ENCODE results near the gene FAM168B.

Gene FAM168B

DNA sequence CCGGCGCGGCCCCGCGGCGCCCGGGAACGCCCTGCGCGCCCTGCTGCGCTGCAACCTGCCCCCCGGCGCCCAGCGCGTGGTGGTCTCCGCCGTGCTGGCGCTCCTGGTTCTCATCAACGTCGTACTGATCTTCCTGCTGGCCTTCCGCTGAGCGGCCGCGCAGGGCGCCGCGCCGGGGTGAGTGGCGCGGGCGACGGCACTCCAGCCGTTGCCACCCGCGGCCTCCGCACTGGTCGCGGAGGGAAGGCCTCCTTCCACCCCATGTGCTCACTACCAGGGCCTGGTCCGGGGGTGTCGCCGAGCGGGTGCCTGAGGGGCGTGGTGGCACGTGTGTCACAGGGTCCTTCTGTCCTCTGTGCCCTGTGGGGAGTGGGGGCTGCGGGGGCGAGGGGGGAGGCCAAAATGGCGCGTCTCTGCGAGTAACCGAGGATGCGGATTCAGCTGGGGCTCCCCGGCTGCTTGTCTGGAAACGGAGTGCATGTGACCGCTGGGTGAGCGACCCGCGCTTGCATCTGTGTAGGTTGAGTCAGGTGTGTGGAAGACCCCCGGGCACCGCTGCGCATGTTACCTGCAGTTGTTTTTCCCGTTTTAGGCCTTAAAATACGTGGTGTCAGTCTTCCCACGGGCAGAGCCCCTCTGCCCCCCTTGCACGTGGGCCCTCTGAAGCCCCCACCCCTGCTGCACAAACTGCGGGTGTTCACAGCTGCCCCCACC, 58.0 kb downstream of the FAM168B start:
- Mint-ChIP-seq H3K27me3 (ENCODE audit: low read depth) (peaks cover 43% of the 10 kb centered on the region), H3K36me3 (ENCODE audit: low read depth) (no peaks in the 10 kb centered on the region), H3K4me3 (no peak overlapping the region), H3K9me3 (no peaks in the 10 kb centered on the region), H3K4me1 (ENCODE audit: low read depth) (no peaks in the 10 kb centered on the region), H3K27ac (no peak overlapping the region)

DNA sequence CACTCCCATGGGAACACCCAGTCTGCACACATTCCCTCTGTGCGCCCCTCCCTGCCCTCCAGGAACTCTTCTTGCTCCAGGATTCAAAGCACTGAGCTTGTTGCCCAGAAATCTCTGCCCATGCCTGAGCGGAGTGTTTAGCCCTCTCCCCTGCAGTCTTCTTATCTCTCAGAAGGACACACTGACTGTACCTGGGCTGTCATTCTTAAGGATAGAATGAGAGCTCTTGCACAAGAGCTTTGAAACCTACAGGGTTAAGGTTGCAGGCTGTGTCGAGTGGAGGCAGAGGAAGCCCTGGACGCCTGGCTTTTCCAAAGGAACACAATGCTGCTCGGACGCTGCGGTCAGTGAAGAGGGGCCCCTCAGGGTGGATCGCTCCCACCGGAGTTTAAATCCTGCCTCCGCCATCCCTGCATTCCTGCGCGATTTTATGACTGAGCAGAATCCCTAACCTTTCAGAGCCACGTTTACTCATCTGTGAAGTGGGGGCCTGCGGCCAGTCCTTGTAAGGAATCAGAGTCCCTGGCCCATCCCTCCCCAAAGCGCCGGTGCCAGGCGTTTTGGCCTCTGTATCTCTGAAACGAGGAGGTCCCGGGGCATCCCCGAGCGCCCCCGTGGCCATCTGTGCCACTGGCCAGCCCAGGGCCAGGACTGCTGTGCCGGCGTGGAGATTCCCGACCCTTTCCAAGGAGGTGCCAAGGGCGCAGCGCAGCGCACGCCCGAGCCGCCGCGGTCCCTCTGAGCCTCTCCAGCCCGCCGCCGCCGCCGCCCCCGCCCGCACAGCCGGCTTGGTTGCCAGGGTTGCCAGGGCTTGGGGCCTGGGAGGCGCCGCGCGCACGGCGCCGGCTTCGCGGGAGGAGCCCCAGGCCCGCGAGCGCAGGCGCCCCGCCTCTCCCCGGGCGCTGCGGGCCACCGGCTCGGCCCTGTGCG, 58.9 kb downstream of the FAM168B start:
- H3K36me3 Mint-ChIP-seq (ENCODE audit: low read depth) = no peaks in the 10 kb centered on the region
- H3K9me3 Mint-ChIP-seq = no peaks in the 10 kb centered on the region
- H3K4me1 Mint-ChIP-seq (ENCODE audit: low read depth) = no peaks in the 10 kb centered on the region
- H3K27ac Mint-ChIP-seq = no peak overlapping the region
- H3K27me3 Mint-ChIP-seq (ENCODE audit: low read depth) = peaks cover 46% of the 10 kb centered on the region
- no peak overlapping the region for H3K4me3 Mint-ChIP-seq

DNA sequence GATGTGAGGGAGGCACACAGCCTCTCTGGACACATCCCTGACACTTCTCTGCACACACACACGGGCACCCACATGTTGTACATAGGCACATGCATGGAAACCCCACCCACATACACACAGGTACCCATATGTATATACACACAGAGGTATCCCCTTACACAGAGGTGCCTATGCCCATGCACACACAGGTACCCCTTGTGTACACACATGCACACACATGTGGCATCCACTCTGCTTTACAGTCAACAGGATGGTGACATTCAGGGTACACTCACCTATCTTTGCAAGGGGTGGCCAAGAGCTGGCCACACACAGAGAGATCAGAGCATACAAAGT, 59.5 kb downstream of the FAM168B start:
- no peaks in the 10 kb centered on the region for H3K9me3 Mint-ChIP-seq

GRCh38 chr2:131032393-131032836, 60.8 kb downstream of the FAM168B start:
- no peaks in the 10 kb centered on the region for H3K9me3 Mint-ChIP-seq
- no peak overlapping the region for H3K27ac Mint-ChIP-seq
- H3K27me3 Mint-ChIP-seq (ENCODE audit: low read depth) = peaks cover 42% of the 10 kb centered on the region
- H3K4me3 Mint-ChIP-seq = no peak overlapping the region
- H3K36me3 Mint-ChIP-seq (ENCODE audit: low read depth) = no peaks in the 10 kb centered on the region
- H3K4me1 Mint-ChIP-seq (ENCODE audit: low read depth) = no peaks in the 10 kb centered on the region

More for the DNA sequence above, 59.5 kb downstream of the FAM168B start:
- H3K27me3 Mint-ChIP-seq (ENCODE audit: low read depth) = peaks cover 47% of the 10 kb centered on the region
- no peak overlapping the region for H3K27ac Mint-ChIP-seq
- no peaks in the 10 kb centered on the region for H3K4me1 Mint-ChIP-seq (ENCODE audit: low read depth)
- no peak overlapping the region for H3K4me3 Mint-ChIP-seq
- H3K36me3 Mint-ChIP-seq (ENCODE audit: low read depth) = no peaks in the 10 kb centered on the region

DNA sequence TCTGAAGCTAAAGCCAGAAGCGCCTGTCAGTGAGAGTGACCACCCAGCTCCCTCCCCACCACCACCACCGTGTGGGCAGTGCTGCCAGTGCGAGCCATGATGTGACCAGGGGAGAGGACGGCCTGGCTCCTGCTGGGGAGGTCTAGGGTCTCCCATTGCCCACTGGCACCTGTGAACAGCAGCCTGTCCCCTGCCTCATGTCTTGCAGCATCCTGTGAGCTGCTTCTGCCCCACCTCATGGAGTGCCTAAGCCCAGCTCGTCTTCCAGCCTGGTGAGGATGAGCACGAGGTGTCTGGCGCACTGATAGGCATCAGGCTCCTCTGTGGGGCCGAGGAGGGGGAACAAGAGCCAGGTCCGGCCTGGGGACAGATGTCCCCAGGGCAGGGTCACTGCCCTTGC, 61.4 kb downstream of the FAM168B start:
- H3K36me3 Mint-ChIP-seq (ENCODE audit: low read depth) = no peaks in the 10 kb centered on the region
- H3K9me3 Mint-ChIP-seq = no peaks in the 10 kb centered on the region
- H3K4me3 Mint-ChIP-seq = no peak overlapping the region
- H3K27ac Mint-ChIP-seq = no peak overlapping the region
- peaks cover 36% of the 10 kb centered on the region for H3K27me3 Mint-ChIP-seq (ENCODE audit: low read depth)
- H3K4me1 Mint-ChIP-seq (ENCODE audit: low read depth) = no peaks in the 10 kb centered on the region

GRCh38 chr2:131031431-131031841, 61.8 kb downstream of the FAM168B start:
- no peak overlapping the region for H3K27ac Mint-ChIP-seq
- H3K27me3 Mint-ChIP-seq (ENCODE audit: low read depth) = peaks cover 32% of the 10 kb centered on the region
- H3K36me3 Mint-ChIP-seq (ENCODE audit: low read depth) = no peaks in the 10 kb centered on the region
- H3K4me3 Mint-ChIP-seq = no peak overlapping the region
- H3K9me3 Mint-ChIP-seq = no peaks in the 10 kb centered on the region
- H3K4me1 Mint-ChIP-seq (ENCODE audit: low read depth) = no peaks in the 10 kb centered on the region

DNA sequence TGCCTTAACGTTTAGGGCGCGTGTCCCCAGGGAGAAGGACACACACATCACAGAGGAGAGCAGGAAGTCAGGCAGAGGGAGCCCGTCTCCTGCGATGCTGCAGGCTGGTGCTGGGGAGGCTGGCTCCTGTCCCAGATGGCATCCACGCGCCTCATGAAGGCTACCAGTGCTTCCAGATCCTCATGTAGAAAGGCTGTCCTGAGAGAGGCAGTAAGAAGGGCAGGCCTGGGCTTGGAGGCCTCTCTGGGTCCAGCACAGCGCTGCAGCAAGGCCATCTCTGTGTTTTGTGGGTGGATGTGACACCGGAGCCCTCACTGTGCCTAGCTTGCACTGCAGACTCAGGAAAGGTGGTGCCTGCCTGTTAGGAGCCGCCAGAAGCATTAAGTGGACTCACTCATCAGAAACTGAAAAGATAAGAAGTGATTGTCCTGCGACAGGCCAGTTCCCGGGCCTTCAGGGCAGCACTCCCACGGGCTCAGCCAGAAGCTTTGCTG, 62.7 kb downstream of the FAM168B start:
- H3K27ac Mint-ChIP-seq = no peak overlapping the region
- peaks cover 29% of the 10 kb centered on the region for H3K27me3 Mint-ChIP-seq (ENCODE audit: low read depth)
- no peaks in the 10 kb centered on the region for H3K36me3 Mint-ChIP-seq (ENCODE audit: low read depth)
- no peaks in the 10 kb centered on the region for H3K4me1 Mint-ChIP-seq (ENCODE audit: low read depth)
- no peak overlapping the region for H3K4me3 Mint-ChIP-seq
- no peaks in the 10 kb centered on the region for H3K9me3 Mint-ChIP-seq

DNA sequence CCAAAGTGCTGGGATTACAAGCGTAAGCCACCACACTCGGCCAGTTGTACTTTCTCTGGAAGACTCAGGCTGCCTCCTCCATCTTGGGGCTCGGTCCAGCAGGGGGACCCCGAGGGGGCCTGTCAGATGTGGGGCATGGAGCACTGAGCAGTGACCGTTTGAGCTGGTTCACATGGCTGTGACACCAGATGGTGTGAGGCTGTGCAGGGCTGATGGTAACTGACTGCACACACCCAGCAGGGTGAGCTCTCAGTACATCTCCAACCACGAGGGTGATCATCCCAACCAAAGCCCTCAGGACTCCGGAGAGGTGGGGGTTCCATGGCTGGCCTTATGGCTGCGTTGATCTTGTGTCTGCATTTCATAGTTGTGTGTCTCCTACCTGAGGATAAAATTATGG, 63.4 kb downstream of the FAM168B start:
- Mint-ChIP-seq H3K27ac (no peak overlapping the region), H3K4me3 (no peak overlapping the region), H3K4me1 (ENCODE audit: low read depth) (no peaks in the 10 kb centered on the region), H3K9me3 (no peaks in the 10 kb centered on the region), H3K36me3 (ENCODE audit: low read depth) (no peaks in the 10 kb centered on the region), H3K27me3 (ENCODE audit: low read depth) (peaks cover 35% of the 10 kb centered on the region)

- Mint-ChIP-seq H3K4me1 (ENCODE audit: low read depth) (no peaks in the 10 kb centered on the region), H3K27ac (no peak overlapping the region), H3K36me3 (ENCODE audit: low read depth) (no peaks in the 10 kb centered on the region), H3K4me3 (no peak overlapping the region), H3K27me3 (ENCODE audit: low read depth) (peaks cover 22% of the 10 kb centered on the region), H3K9me3 (no peaks in the 10 kb centered on the region)
Measured at GRCh38 chr2:131027566-131028528, 65.4 kb downstream of the FAM168B start.

GRCh38 chr2:131026919-131027318, 66.3 kb downstream of the FAM168B start:
- H3K9me3 Mint-ChIP-seq = peaks cover under 1% of the 10 kb centered on the region
- no peaks in the 10 kb centered on the region for H3K36me3 Mint-ChIP-seq (ENCODE audit: low read depth)
- no peak overlapping the region for H3K4me3 Mint-ChIP-seq
- H3K27ac Mint-ChIP-seq = no peak overlapping the region
- peaks cover 26% of the 10 kb centered on the region for H3K27me3 Mint-ChIP-seq (ENCODE audit: low read depth)
- H3K4me1 Mint-ChIP-seq (ENCODE audit: low read depth) = no peaks in the 10 kb centered on the region

GRCh38 chr2:131023758-131024157, 69.5 kb downstream of the FAM168B start:
- H3K36me3 Mint-ChIP-seq (ENCODE audit: low read depth) = no peaks in the 10 kb centered on the region
- H3K4me3 Mint-ChIP-seq = no peak overlapping the region
- peaks cover 26% of the 10 kb centered on the region for H3K27me3 Mint-ChIP-seq (ENCODE audit: low read depth)

DNA sequence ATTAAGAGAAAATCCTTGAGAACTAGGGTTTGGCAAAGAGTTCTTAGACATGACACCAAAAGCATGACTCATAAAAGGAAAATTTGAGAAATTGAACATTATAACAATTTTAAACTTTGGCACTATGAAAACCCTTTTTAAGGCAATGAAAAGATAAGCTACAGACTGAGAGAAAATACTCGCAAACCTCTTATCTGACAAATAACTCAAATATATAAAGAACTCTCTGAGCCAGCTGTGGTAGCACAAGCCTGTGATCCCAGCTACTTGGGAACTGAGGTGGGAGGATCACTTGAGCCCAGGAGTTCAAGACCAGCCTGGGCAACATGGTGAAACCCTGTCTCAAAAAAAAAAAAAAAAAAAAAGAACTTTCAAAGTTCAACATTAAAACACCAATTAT, 70.5 kb downstream of the FAM168B start:
- peaks cover 5% of the 10 kb centered on the region for H3K9me3 Mint-ChIP-seq
- H3K4me1 Mint-ChIP-seq (ENCODE audit: low read depth) = no peaks in the 10 kb centered on the region
- no peaks in the 10 kb centered on the region for H3K36me3 Mint-ChIP-seq (ENCODE audit: low read depth)
- no peak overlapping the region for H3K27ac Mint-ChIP-seq
- peaks cover 30% of the 10 kb centered on the region for H3K27me3 Mint-ChIP-seq (ENCODE audit: low read depth)
- H3K4me3 Mint-ChIP-seq = no peak overlapping the region

More at GRCh38 chr2:131023758-131024157, 69.5 kb downstream of the FAM168B start:
- no peak overlapping the region for H3K27ac Mint-ChIP-seq
- H3K9me3 Mint-ChIP-seq = peaks cover 5% of the 10 kb centered on the region
- H3K4me1 Mint-ChIP-seq (ENCODE audit: low read depth) = no peaks in the 10 kb centered on the region

- H3K4me3 Mint-ChIP-seq = no peak overlapping the region
- peaks cover 29% of the 10 kb centered on the region for H3K27me3 Mint-ChIP-seq (ENCODE audit: low read depth)
- H3K36me3 Mint-ChIP-seq (ENCODE audit: low read depth) = no peaks in the 10 kb centered on the region
- peaks cover 5% of the 10 kb centered on the region for H3K9me3 Mint-ChIP-seq
- no peak overlapping the region for H3K27ac Mint-ChIP-seq
- H3K4me1 Mint-ChIP-seq (ENCODE audit: low read depth) = no peaks in the 10 kb centered on the region
Measured at GRCh38 chr2:131016826-131017741, 76.2 kb downstream of the FAM168B start.
